Measurements from ENCODE around the gene HOXD10.

Gene HOXD10

DNA sequence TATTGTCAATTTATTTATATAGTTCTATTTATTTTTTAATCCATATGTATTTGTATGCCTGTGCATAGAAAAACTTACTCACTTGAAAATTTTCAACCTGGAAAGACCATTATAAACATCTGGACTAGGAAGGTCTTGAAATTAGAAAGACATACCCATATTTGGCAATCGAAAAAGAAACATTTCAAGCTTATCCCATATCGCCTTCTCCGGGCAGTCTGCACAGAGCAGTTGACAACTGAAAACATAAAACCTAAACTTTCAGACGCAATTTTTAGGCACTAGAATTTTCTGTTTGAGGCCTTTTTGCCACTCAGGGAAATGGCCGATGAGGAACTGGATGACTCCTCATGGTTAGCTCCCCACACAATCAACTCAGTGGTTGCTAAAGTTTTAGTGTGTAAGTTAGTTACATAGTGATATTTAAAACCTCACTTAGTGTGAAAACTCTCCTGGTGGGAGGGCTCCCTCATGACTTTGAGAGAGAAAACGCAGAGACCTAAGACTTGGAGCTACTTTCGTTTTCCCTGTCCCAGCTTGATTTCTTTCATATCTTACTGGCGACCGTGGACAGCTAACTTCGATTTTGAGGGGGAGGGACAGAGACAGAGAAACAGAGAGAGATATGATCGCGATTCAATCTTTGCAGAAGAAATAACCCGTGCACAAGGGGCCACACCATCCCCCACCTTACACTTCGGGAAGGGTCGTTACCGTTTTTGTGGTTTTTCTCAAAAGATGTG lies 20.2 kb upstream of the HOXD10 start:
- no peak for DNase-seq

DNA sequence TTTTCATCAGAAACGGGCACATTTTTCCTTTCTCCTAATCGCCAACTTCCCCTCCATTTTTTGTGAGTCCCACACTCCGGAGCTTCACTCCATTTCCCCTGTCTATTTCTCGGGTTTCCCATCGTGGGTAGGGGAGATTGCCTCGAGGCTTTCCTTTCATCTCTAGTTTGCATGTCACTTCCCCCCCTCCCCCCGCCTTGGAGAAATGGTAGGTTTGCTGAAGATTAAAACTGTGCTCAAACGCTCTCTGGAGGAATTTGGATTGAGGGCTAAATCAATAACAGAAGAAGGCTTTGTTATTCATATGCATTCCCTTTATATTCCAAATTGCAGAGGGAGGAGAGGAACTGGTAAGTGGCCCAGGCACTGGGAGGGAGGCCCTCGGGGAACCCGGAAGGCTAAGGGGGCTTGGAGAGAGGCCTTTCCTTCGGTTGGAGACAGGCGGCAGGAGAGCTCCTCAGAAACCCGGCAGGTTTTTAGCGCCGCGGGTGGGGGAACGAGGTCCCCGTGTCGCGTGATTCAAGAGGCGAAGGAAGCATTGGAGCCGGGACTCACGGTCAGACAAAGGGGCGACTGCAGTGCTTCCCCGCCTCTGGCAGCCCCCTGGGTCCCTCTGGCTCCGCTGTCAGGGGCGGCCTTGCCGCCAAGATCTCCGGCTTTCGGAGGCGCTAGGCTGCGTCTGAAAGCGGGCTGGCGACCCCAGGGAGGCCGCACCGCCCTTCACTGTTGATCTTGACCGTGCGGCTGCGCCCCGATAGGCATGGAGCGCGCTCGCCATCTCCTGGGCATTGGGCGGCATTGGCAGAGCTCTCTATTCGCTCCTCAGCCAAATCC lies 19.4 kb upstream of the HOXD10 start:
- peak; percentile 52 for DNase-seq

DNA sequence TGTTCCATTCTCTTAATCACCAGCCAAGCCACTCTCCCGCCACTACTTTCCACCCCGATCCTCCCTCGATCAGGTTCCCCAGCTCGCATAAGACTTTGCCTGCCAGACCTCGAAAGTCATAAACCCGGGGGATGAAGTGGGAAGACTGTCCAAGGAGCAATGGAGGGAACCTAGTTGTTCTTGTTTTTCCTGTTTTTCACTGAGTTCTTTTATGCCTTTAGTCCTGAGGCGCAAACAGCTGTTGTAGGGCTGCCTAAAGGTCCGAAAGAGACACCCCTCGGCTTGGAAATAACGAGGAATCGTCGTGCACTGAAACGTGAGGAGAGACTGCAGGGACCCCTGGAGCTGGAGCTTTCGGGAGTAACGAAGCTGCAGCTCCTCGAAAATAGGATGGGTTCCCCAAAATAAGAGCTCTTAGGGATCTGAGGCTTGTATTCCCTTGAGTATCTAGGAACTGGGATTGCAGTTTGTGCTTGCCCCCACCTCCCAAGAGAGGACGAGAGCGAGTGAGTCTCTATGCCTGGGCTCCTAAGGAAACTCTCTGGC lies 18.7 kb upstream of the HOXD10 start:
- no peak for DNase-seq

DNA sequence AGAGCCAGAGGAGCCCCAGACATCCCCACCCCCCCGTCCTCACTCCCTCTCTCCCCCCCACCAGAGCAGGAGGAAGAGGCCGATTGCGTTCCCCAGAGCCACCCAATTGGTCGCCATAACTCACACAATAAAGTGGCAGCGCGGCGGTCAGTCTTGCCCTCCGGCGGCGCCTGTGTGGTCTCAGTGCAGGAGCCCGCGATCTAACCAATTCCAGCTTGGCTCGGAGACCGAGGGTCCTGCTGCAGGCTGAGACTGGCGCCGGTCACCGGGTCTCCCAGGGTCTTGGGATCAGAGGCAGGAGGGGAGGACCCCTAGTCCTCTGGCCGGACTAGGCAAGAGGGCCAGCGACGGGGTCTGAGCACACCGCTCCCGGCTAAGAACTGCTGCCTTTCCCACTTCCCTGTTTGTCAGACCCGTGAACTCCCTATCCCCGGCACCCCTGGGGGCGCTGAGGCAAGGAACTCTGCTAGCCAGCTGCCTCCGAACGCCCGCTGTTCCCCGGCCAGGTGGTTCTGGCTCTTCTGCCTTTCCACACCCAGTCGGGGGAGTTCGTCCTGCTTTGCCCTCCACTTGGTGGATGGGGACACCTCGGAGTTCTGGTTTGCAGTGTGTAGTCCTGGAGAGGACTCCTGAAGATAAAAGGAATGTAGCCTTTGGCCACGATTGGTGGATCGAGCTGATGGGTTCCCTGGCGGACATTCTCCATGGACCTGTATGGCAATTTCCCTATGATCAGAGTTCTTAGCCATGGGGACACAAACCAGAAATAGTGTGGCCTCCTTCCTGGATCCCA lies 18.0 kb upstream of the HOXD10 start:
- DNase-seq: no peak

DNA sequence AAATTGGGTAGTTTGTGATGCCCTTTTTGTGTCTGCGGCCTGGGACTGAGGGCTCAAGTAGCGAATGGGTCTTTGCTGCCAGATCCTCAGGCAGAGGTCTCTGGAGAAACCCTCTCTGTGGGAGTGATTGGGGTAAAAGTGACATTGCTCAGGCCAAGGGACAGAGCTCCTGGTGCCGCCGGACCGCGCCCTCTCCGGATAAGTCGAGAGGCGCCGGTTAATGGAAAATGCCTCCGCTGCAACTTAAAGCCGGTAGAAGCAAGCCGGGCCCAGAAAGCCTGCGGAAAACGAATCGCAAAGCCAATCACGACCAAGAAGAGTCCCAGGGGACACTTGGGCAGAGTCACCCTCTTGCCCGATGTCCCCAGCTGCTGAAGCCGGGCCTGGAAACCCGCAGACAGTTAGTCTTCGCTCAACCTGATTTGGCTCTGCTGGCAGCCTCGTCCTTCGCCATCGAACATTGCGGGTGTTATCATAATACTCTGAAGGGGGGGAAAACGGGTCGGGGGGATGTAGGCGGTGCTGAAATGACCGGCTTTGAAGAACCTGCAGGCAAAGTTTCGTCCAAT lies 17.3 kb upstream of the HOXD10 start:
- no peak for DNase-seq

DNA sequence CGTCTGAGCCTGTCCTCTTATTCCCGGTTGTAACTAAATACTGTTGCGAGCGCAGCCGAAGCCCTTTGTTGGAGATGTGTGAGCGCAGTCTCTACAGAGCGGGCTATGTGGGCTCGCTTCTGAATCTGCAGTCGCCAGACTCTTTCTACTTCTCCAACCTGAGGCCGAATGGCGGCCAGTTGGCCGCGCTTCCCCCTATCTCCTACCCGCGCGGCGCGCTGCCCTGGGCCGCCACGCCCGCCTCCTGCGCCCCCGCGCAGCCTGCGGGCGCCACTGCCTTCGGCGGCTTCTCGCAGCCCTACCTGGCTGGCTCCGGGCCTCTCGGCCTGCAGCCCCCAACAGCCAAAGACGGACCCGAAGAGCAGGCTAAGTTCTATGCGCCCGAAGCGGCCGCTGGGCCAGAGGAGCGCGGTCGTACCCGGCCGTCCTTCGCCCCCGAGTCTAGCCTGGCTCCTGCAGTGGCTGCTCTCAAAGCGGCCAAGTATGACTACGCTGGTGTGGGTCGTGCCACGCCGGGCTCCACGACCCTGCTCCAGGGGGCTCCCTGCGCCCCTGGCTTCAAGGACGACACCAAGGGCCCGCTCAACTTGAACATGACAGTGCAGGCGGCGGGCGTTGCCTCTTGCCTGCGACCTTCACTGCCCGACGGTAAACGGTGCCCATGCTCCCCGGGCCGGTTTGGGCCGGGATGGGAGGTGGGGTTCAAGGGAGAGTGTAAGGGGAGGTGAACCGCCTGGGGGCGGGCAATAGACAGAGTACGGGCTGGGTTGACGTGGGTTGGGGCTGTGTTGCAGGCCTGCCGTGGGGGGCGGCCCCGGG lies 16.6 kb upstream of the HOXD10 start, which contains the start of gene HOXD12:
HOXD12 (plus strand) TSS at position 68 of the 819 bp plus-strand sequence; CDS start at position 75, 7 bp downstream.
- no peak for DNase-seq

DNA sequence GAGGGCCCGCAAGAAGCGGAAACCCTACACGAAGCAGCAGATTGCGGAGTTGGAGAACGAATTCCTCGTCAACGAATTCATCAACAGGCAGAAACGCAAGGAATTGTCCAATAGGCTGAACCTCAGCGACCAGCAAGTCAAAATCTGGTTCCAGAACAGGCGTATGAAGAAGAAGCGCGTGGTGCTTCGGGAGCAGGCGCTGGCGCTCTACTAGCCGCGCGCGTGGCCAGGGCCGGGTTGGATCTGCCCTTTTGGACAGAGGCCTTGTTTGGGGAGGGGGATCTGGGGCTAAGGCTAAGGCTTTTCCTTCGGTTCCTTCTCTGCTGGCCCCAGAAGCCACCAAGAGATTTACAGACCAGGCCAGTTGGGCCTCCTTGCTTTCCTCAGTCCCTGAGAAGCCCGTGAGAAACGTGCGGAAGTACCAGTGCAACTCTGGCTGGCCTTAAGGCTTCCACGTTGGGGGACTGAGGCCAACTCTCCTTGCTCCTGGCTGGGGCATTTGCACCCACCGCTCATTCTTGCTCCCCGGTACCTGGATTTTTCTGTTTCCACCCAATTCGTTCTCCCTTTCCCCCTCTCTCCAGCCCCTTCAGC lies 15.9 kb upstream of the HOXD10 start:
- no peak for DNase-seq

DNA sequence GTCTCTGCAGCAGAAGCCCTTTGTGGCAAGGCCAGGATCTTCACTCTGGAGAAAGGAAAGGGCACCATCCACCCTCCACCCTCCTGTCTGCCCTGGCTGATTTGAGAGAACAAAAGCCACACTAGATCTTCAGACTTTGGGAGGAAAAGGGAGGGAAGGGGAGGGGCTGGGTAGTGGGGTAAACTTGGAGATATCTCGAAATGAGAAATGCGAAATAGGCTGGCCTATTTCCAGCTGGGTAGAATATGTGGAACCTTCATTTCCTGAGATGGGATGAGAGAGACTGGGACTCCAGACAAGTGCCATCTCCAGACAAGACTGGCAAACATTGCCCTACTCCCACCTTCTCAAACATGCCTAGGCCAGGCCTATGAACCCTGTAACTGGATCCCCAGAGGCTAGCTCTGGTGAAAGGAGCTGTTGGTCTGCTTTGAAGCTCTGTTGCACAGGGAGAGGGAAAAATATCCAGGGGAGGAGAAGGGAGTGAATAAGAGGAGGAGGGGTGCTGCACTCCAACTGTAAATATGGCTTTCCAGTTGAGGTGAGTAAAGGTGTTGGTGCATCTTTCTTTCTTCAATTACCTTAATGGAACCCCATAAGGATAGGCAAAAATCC lies 15.3 kb upstream of the HOXD10 start:
- DNase-seq: no peak

DNA sequence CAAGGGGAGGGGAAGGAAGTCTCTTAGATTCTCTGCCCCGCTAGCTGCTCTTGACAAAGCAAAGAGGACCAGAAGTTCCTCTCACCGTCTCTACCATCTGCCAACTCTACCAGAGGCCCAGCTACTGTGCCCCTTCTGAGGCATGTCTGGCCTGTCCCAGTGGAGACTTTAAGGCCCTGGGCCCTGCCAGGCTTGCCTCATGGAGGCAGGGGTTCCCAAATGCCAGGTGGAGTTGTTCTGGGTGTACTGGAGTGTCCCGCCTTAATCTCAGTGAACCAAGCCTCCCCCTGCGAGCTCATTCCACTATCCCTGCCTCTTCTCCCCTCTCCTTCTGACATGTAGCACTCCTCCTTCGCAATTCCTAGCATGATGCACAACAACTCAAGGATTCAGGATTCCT lies 14.7 kb upstream of the HOXD10 start:
- DNase-seq: no peak

DNA sequence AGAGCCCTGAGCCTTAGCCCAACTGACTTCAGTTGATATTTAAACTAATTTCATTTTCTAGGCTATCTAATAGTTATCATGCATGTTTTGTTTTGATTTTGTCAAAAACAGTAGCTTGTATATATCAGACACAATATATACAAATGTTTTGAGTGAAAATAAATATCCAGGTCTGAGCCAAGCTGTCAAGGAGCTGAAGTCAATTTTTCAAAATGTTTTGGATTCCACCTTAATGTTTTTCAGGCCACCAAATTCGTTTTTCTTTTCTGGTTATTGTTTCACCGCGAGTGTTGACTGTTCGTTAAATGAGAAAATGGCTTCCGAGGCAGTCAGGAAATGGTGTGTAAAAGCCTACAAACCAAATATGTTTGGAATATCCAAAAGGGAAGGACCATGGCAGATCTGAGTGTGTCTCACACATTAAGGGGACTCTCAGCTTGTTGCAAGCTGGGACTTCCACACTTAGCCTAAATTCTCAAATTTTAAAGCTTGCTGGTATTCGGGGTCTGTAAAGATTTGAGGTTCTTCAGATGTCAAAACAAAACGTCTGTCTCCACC lies 14.2 kb upstream of the HOXD10 start:
- no peak for DNase-seq

DNA sequence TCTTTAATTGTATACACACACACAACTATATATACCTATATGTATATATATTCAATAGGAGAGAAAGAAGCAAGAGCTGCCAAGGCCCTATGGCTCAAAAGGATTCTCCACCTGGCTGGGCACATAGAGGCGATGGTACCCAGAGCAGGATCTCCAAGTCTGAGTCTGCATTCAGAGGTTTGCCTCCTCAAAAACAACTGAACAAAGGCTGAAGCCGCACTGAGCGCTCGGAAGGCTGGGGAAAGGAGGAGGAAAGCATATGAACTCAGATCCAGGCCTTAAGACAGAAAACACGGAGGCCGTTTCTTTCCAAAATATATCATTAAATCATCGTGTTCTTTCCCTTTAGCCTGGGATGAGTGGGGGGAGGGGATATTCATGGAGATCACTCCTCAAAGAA lies 13.4 kb upstream of the HOXD10 start:
- no peak for DNase-seq

DNA sequence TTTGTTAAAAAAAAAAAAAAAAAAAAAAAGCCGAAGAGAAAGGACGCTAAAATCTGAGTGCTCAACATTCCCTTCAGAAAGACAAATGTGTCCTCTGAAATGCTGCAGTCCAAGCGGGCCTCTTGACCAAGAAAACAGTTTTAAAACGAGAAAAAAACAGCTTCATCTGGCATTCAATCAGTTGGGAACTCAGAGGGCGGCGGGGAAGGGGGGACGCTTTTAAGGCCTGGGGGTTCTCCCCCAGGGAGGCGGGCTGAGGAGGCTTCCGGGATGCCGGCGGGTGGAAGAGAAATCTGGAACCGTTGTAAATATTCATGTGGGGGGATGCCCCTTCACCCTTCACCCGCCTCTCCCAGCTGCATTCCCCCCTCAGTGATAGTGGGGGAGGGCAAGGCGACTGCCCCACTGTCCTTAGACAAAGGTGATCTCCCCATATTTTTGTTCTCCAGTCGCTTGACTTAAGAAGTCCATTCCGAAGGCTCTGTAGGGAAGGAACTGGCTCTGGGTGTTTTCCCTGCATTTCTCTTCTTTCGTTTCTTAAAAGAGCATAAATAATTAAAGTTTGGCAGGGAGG lies 12.7 kb upstream of the HOXD10 start:
- DNase-seq: no peak

DNA sequence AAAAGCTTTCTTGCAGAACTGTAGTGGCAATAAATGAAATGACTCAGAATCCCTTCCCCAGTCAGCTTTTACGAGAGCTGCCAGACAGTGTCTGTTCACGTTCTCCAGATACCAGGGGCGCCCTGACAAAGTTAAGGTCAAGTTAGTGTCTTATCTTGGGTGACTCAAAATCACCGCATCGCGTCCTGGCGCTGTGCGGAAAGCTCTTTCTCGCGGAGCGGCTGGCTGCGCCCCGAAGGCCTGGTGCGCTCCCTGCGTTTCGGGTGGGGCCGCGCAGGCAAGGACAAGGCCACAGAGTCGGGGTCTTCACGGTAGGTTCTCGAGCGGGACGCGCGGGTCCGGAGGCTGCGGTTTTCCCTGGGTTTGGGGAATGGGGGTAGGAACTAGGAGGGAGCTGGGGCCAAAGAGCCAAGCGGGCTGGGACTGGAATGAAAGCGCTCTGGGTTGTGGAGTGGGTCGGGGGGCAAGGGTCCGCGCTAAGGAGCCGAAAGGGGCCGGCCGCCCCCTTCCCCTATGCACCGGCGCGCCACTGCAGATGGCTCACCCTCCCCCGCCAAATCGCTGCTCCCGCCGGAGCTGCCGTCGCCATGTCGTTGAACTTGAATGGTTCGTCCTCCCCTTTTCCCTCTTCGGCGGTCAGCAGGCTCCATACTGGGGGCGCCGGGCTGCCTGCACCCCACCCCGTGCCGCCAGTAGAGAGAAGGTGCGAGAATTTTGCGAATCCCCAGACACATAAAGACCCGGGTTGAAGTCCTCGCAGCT lies 12.1 kb upstream of the HOXD10 start:
- DNase-seq: no peak

DNA sequence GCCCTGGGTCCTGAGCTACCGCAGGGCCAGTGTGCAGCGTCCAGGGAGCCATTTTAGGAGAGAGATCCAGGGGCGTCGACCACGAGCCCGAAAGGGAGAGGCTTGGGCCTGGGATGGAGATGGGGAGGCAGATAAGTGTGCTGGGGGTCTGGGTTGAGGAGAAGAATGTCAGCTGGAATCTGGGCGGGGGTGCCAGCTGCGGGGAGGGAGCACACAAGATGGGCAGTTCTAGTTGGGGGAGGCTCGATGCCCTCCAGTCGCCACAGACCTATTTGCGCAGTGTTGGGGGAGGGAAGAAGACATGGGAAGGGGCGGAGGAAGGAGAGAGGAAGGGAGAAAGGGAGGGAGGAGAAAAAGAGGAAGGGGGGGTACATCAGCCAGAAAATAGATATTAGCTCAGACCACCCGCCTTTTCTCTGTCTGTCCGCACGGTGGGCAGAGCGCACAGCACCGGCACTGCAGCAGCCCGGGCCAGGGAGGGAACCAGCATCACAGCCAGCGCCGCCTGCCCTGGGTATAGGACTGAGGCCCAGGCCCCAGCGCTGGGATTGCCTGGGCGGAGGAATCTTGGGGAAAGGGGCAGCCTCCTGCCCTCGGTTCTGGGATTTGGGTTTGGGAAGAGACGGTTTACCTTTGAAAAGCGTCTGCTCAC lies 11.4 kb upstream of the HOXD10 start:
- DNase-seq: no peak

DNA sequence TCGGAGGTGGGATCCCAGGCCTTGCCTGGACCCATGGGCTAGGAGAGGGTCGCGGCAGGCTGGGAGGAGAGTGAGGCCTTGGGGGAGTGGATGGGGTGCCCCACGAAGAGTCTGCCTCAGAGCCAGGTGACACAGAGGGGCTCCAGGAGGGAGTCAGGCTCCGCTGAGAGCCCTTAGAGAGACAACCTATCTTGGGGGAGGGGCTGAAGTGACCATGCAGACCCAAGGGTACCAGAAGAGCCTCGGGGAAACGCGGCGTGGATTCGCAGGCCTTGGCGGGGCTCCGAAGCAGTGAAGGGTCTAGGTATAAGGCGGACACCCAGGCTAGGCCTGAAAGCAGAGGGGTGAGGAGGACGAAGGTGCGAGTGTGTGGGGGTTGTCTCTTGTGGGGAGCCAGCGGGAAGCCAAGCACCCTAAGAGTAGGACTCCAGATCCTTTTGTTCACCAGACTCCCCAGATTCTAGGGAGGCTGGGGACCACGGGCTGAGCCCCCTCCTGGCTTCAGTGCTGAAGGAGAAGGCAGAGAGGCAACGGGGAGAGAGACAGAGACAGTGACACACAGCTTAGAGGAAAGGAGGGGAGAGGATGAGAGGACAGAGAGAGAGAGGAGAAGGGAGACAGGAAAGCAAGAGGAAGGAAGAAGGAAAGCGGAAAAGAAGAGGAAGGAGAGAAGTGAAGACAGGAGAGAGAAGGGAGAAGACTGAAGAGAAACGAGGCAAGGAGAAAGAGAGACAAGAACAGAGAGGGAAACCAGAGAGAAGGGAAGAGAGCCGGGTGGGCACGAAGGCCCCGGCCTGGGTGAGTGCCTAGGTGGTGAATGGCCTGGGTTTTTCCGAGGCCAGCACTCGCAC lies 10.6 kb upstream of the HOXD10 start:
- no peak for DNase-seq

DNA sequence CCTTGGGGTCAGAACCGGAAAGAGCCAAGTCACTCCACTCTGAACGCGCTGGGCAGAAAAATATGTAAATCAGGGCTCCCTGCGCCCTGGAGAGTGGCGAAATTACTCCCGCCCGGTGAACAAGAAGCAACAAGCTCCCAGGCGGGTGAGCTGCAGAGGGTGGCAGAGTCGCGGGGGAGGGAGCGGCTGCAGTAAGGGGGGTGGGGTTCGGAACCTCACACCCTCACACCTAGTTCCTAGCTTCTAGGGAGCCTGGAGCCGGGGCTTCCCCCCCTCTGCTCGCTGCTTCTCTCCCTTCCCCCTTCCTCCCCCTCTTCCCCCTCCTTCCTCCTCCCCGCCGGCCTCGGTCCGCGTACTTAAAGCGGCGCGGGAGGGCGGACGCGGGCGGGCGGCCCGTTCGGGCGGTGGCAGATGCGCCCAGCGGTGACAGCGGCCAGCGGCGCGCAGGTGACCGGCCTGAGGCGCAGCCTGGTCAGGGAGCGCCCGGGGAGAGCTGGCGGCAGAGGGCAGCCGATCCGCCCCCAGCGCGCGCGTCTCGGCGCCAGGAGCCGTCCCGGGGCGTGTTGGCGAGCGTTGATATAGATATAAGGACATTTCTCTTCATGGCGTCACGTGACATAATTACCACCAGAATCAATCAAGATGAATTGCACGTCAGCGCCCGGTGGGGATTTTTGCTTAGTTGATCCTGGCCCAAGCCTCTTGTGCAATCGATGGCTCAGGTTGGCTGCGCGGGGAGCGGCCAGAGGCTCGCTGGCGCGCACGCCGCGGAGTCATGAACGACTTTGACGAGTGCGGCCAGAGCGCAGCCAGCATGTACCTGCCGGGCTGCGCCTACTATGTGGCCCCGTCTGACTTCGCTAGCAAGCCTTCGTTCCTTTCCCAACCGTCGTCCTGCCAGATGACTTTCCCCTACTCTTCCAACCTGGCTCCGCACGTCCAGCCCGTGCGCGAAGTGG lies 9.7 kb upstream of the HOXD10 start, which contains the start of gene HOXD11:
HOXD11 (plus strand) TSS at position 700 of the 959 bp plus-strand sequence; CDS start at position 776, 76 bp downstream.
- DNase-seq: no peak

Data from RPMI8226 (cell line).